DOHH2 (cell line): ENCODE measurements around the gene ACER1.

ENCODE experiments used
- H3F3A ChIP-seq: fragments of 200-600 bp; sonication (generic), shearing (Covaris generic); 2 replicates; pipeline ENCODE4 v1.6.0; 2016; ENCODE audit warnings: antibody characterized with exemption, mild to moderate bottlenecking; ENCODE audit not compliant: control insufficient read depth, insufficient read depth
- H3K27ac ChIP-seq: fragments of 200-600 bp; sonication (generic); 2 replicates; pipeline ENCODE4 v1.5.1; 2014; ENCODE audit warnings: low read depth, mild to moderate bottlenecking, low read length, moderate library complexity
- H3K27me3 ChIP-seq: fragments of 200-600 bp; sonication (generic); 2 replicates; pipeline ENCODE4 v1.6.1; 2014; ENCODE audit warnings: mild to moderate bottlenecking, low read length, mixed read lengths; ENCODE audit not compliant: control insufficient read depth
- H3K36me3 ChIP-seq: fragments of 200-600 bp; sonication (generic); 2 replicates; pipeline ENCODE4 v1.6.1; 2014; ENCODE audit warnings: mild to moderate bottlenecking, low read length, moderate library complexity, mixed read lengths; ENCODE audit not compliant: control insufficient read depth
- H3K4me1 ChIP-seq: fragments of 200-600 bp; sonication (generic); 2 replicates; pipeline ENCODE4 v1.6.1; 2014; ENCODE audit warnings: mild to moderate bottlenecking, low read length, mixed read lengths; ENCODE audit not compliant: control insufficient read depth
- H3K4me2 ChIP-seq: fragments of 200-600 bp; sonication (generic); 2 replicates; pipeline ENCODE4 v1.6.0; 2014; ENCODE audit warnings: mild to moderate bottlenecking, low read length, moderate library complexity
- H3K4me3 ChIP-seq: fragments of 200-600 bp; sonication (generic); 2 replicates; pipeline ENCODE4 v1.5.1; 2014; ENCODE audit warnings: mild to moderate bottlenecking, low read length, mixed read lengths
- H3K79me2 ChIP-seq: fragments of 200-600 bp; sonication (generic); 2 replicates; pipeline ENCODE4 v1.6.1; 2014; ENCODE audit warnings: mild to moderate bottlenecking, low read length, mixed read lengths; ENCODE audit not compliant: control insufficient read depth
- H3K9me2 ChIP-seq: fragments of 200-600 bp; sonication (generic); replicated peaks from 2 replicates; pipeline ENCODE4 v1.6.1; 2014; ENCODE audit warnings: mild to moderate bottlenecking, low read length, mixed read lengths; ENCODE audit not compliant: control insufficient read depth
- H3K9me3 ChIP-seq: fragments of 200-600 bp; sonication (generic); 2 replicates; pipeline ENCODE4 v1.6.1; 2014; ENCODE audit warnings: antibody characterized with exemption, low read length, mixed read lengths; ENCODE audit not compliant: control insufficient read depth, insufficient read depth
- H4K20me1 ChIP-seq: fragments of 200-600 bp; sonication (generic); 2 replicates; pipeline ENCODE4 v1.6.0; 2014; ENCODE audit warnings: low read depth, mild to moderate bottlenecking, antibody characterized with exemption, low read length, moderate library complexity; ENCODE audit not compliant: control insufficient read depth, insufficient read depth
- CTCF ChIP-seq: fragments of 200-600 bp; sonication (generic); IDR thresholded peaks from one replicate; pipeline ENCODE4 v1.5.1; 2014; ENCODE audit warnings: antibody characterized with exemption, mild to moderate bottlenecking, low read depth, low read length; ENCODE audit not compliant: poor library complexity, severe bottlenecking
- EZH2phosphoT487 ChIP-seq: fragments of 200-600 bp; sonication (generic); IDR thresholded peaks from 2 replicates; pipeline ENCODE4 v1.6.1; 2017; ENCODE audit warnings: borderline replicate concordance, mild to moderate bottlenecking, antibody characterized with exemption, low read length, moderate library complexity, mixed read lengths

The ACER1 gene

GRCh38 chr19:6264803-6265202, 68.6 kb downstream of the ACER1 start:
- H3K4me1 ChIP-seq = no peaks in the 10 kb centered on the region
- H4K20me1 ChIP-seq = peaks cover 6% of the 10 kb centered on the region
- peaks cover 50% of the 10 kb centered on the region for H3K79me2 ChIP-seq
- H3K27ac ChIP-seq = no peak overlapping the region
- H3K27me3 ChIP-seq = no peaks in the 10 kb centered on the region
- no peaks in the 10 kb centered on the region for H3K9me3 ChIP-seq
- no peaks in the 10 kb centered on the region for H3K9me2 ChIP-seq
- H3K4me2 ChIP-seq = no peak overlapping the region
- no peaks in the 10 kb centered on the region for H3F3A ChIP-seq
- peaks cover 46% of the 10 kb centered on the region for H3K36me3 ChIP-seq
- no peak for TF ChIP-seq CTCF
- TF ChIP-seq EZH2phosphoT487 = no peak
- H3K4me3 ChIP-seq = no peak overlapping the region

- Histone ChIP-seq H4K20me1 (peaks cover 11% of the 10 kb centered on the region), H3F3A (no peaks in the 10 kb centered on the region), H3K4me2 (no peak overlapping the region), H3K36me3 (peaks cover 52% of the 10 kb centered on the region), H3K4me3 (no peak overlapping the region), H3K9me3 (no peaks in the 10 kb centered on the region), H3K27me3 (no peaks in the 10 kb centered on the region), H3K9me2 (no peaks in the 10 kb centered on the region), H3K27ac (no peak overlapping the region), H3K79me2 (peaks cover 56% of the 10 kb centered on the region), H3K4me1 (no peaks in the 10 kb centered on the region)
- TF ChIP-seq EZH2phosphoT487 = no peak
- TF ChIP-seq CTCF = no peak
Measured at GRCh38 chr19:6263735-6264444, 69.5 kb downstream of the ACER1 start.

- Histone ChIP-seq H3K36me3 (peaks cover 54% of the 10 kb centered on the region), H3K27me3 (no peaks in the 10 kb centered on the region), H3K4me1 (no peaks in the 10 kb centered on the region), H3K4me3 (no peak overlapping the region), H3K9me2 (no peaks in the 10 kb centered on the region), H3K27ac (no peak overlapping the region), H3F3A (no peaks in the 10 kb centered on the region), H3K4me2 (no peak overlapping the region), H4K20me1 (peaks cover 14% of the 10 kb centered on the region), H3K9me3 (no peaks in the 10 kb centered on the region), H3K79me2 (peaks cover 56% of the 10 kb centered on the region)
- TF ChIP-seq EZH2phosphoT487 (no peak), CTCF (no peak)
Measured at GRCh38 chr19:6263306-6263705, 70.1 kb downstream of the ACER1 start.
